GM12878 (cell line): ENCODE measurements around the gene C1QTNF7. TPM values are rescaled to one million over a fixed set of nuclear protein-coding genes. Genes with fewer than 3 reads are reported as not detected.

Source experiments
- ATAC-seq: fragments of 200-7000 bp; cut with Tn5 transposase; 3 replicates; pipeline ENCODE4 v1.9.1; 2020; ENCODE audit warnings: mild to moderate bottlenecking, moderate library complexity
- BruUV-seq: library from RNA; stranded (reverse); fragments of 400-500 nt; replicated peaks from 2 replicates; lab custom pipeline; 2021; lab: Mats Ljungman, UMichigan
- CTCF ChIA-PET: fragments of 300-600 bp; sonication (Branson Sonifier 250); formaldehyde crosslinking; extraction: SDS; loops from one replicate; lab custom pipeline; 2021; ENCODE audit warnings: inconsistent platforms; lab: Yijun Ruan, JAX
- POLR2A ChIA-PET: fragments of 350-600 bp; formaldehyde crosslinking; extraction: SDS; loops from one replicate; lab custom pipeline; 2021; ENCODE audit warnings: inconsistent platforms; lab: Charles Lee
- RAD21 ChIA-PET: fragments of 300-600 bp; sonication (Branson Sonifier 250); formaldehyde crosslinking; loops from one replicate; lab custom pipeline; 2023; ENCODE audit warnings: antibody characterized with exemption; ENCODE audit not compliant: unreplicated experiment; lab: Charles Lee
- SMC1A ChIA-PET: fragments of 300-600 bp; sonication (Branson Sonifier 250); formaldehyde crosslinking; loops from one replicate; lab custom pipeline; 2023; ENCODE audit not compliant: unreplicated experiment, uncharacterized antibody; lab: Charles Lee
- DNase-seq: peaks from one replicate; pipeline ENCODE4 v3.0.0-alpha.2; 2011; ENCODE audit warnings: low read depth, low spot score
- FAIRE-seq: peaks from 3 replicates; lab custom pipeline; 2011; peaks lifted over from hg19 to GRCh38; lab: Jason Lieb, UNC
- H2AFZ ChIP-seq: 2 replicates; pipeline ENCODE4 v1.6.0; 2011; ENCODE audit warnings: low read depth, low read length, control low read depth; ENCODE audit not compliant: control insufficient read depth
- H3K27ac ChIP-seq: 2 replicates; pipeline ENCODE4 v1.5.1; 2011; ENCODE audit warnings: control low read depth; ENCODE audit not compliant: control insufficient read depth, insufficient read depth
- H3K27me3 ChIP-seq, 2 experiments: replicated peaks in 1 of 2; 2 replicates each; pipeline versions ENCODE4 v1.6.0 to v1.6.1; 2011; ENCODE audit warnings: low read length in 1 of 2; ENCODE audit not compliant: control insufficient read depth in 2 of 2, insufficient read depth in 2 of 2
- H3K36me3 ChIP-seq, 2 experiments: 2 replicates each; pipeline ENCODE4 v1.5.1; 2011; ENCODE audit warnings: low read length in 1 of 2; ENCODE audit not compliant: control insufficient read depth in 2 of 2, insufficient read depth in 2 of 2
- H3K4me1 ChIP-seq: 2 replicates; pipeline ENCODE4 v1.6.1; 2011; ENCODE audit warnings: mild to moderate bottlenecking, low read length, moderate library complexity, mixed read lengths; ENCODE audit not compliant: control insufficient read depth, insufficient read depth
- H3K4me2 ChIP-seq: 2 replicates; pipeline ENCODE4 v1.6.0; 2011; ENCODE audit warnings: control low read depth; ENCODE audit not compliant: control insufficient read depth, insufficient read depth
- H3K4me3 ChIP-seq: fragments of 200-600 bp; sonication (generic); 2 replicates; pipeline ENCODE4 v1.5.1; 2016
- H3K79me2 ChIP-seq: 2 replicates; pipeline ENCODE4 v1.6.0; 2011; ENCODE audit warnings: low read length; ENCODE audit not compliant: control insufficient read depth, insufficient read depth
- H3K9ac ChIP-seq: 2 replicates; pipeline ENCODE4 v1.8.0; 2011; ENCODE audit warnings: low read length, control low read depth, mixed read lengths; ENCODE audit not compliant: control insufficient read depth, insufficient read depth
- H3K9me3 ChIP-seq: replicated peaks from 3 replicates; pipeline ENCODE4 v1.5.1; 2011; ENCODE audit warnings: mild to moderate bottlenecking, low read length; ENCODE audit not compliant: control insufficient read depth, insufficient read depth
- H4K20me1 ChIP-seq: 2 replicates; pipeline ENCODE4 v1.6.0; 2011; ENCODE audit not compliant: control insufficient read depth, insufficient read depth
- CEBPB ChIP-seq, 2 experiments: fragments of 150-350 bp in 1 of 2; IDR thresholded peaks; 2 replicates each; pipeline ENCODE4 v1.6.1; 2012 to 2014; ENCODE audit warnings: low read depth in 2 of 2, low read length in 2 of 2, borderline replicate concordance in 1 of 2, inconsistent platforms in 1 of 2
- FOS ChIP-seq: IDR thresholded peaks from 3 replicates; pipeline ENCODE4 v1.6.1; 2011; ENCODE audit warnings: borderline replicate concordance; ENCODE audit not compliant: insufficient read length; ENCODE audit errors: extremely low read depth
- HDAC6 ChIP-seq: fragments of 200-600 bp; sonication (generic); IDR thresholded peaks from one replicate; pipeline ENCODE4 v1.8.0; 2017; ENCODE audit warnings: antibody characterized with exemption; ENCODE audit not compliant: unreplicated experiment
- HSF1 ChIP-seq: fragments of 150-350 bp; IDR thresholded peaks from 2 replicates; pipeline ENCODE4 v1.6.1; 2014; ENCODE audit warnings: mild to moderate bottlenecking, low read depth, low read length
- KLF5 ChIP-seq: fragments of 450-650 bp; IDR thresholded peaks from 2 replicates; pipeline ENCODE4 v1.6.1; 2014; ENCODE audit warnings: mild to moderate bottlenecking; ENCODE audit not compliant: partially characterized antibody
- PAX5 ChIP-seq: IDR thresholded peaks from 2 replicates; pipeline ENCODE4 v1.6.1; 2011; ENCODE audit warnings: low read depth, low read length, borderline replicate concordance
- POLR2AphosphoS5 ChIP-seq: IDR thresholded peaks from 2 replicates; pipeline ENCODE4 v1.6.1; 2011; ENCODE audit warnings: mild to moderate bottlenecking, low read length, inconsistent platforms
- RBBP5 ChIP-seq: fragments of 200-600 bp; sonication (generic); conservative IDR thresholded peaks from 2 replicates; pipeline ENCODE4 v1.6.1; 2016
- ZNF24 ChIP-seq: fragments of 450-650 bp; IDR thresholded peaks from 2 replicates; pipeline ENCODE4 v1.6.1; 2017; ENCODE audit warnings: antibody characterized with exemption, mild to moderate bottlenecking
- ZNF687 ChIP-seq: fragments of 450-650 bp; IDR thresholded peaks from 2 replicates; pipeline ENCODE4 v1.6.1; 2017; ENCODE audit warnings: mild to moderate bottlenecking, moderate library complexity
- WGBS: methylation state at CpG from one replicate; pipeline ENCODE4 v1.1.6; 2016; ENCODE audit warnings: low lambda C conversion rate; ENCODE audit not compliant: insufficient replicate concordance, insufficient coverage; ENCODE audit errors: missing lambda C conversion rate; 5-methylcytosine and 5-hydroxymethylcytosine counted together
- in situ Hi-C: fragments of 300-500 bp; cut with MboI; formaldehyde crosslinking; loops from 9 replicates; pipeline ENCODE4 v1.14.3; 2018; ENCODE audit warnings: mixed read lengths
- intact Hi-C: fragments of 100-400 bp; cut with micrococcal nuclease; formaldehyde crosslinking; loops from one replicate; pipeline ENCODE4 v1.14.2; 2022; ENCODE audit not compliant: unreplicated experiment
- polyA plus RNA-seq, 11 experiments: library from polyadenylated mRNA; depleted of rRNA in 4 of 11; unstranded in 6 of 11; stranded (reverse) in 5 of 11; fragments of >200 nt; fragmentation: Nextera tagmentation in 4 of 11; fragmentation: Illumina TruSeq in 1 of 11; extraction: Ambion mirVana in 4 of 11; extraction: Trizol in 1 of 11; gene quantifications; 1 replicate in 1 of 11; 2 replicates in 10 of 11; pipeline versions ENCODE4 v1.2.1 to v1.2.3, GENCODE V29; 2011 to 2016; ENCODE audit warnings: inconsistent platforms in 2 of 11, missing spikeins in 2 of 11, low read depth in 1 of 11
- total RNA-seq, 4 experiments: library from RNA; depleted of rRNA in 3 of 4; stranded (reverse); fragments of >200 nt in 3 of 4; fragmentation: Illumina TruSeq in 1 of 4; extraction: Trizol in 1 of 4; gene quantifications; 2 replicates each; pipeline versions ENCODE4 v1.2.1 to v1.2.3, GENCODE V29; 2013 to 2021
- TF ChIP-seq, protein P1 (sequence below): fragments of 450-650 bp; formaldehyde crosslinking; IDR thresholded peaks from 2 replicates; pipeline ENCODE4 v1.5.0; 2022; ENCODE audit warnings: mild to moderate bottlenecking, missing genetic modification characterization
- TF ChIP-seq, protein P2 (sequence below): IDR thresholded peaks from 2 replicates; pipeline ENCODE4 v1.6.1; 2011; ENCODE audit warnings: low read depth, low read length, improper control_type of control experiment, borderline replicate concordance

The C1QTNF7 gene
- total and polyA plus RNA-seq, 10 of the 15 experiments (the other 5 are each of a cell fraction or from before 2014, with no cell fraction given) = not detected

DNA sequence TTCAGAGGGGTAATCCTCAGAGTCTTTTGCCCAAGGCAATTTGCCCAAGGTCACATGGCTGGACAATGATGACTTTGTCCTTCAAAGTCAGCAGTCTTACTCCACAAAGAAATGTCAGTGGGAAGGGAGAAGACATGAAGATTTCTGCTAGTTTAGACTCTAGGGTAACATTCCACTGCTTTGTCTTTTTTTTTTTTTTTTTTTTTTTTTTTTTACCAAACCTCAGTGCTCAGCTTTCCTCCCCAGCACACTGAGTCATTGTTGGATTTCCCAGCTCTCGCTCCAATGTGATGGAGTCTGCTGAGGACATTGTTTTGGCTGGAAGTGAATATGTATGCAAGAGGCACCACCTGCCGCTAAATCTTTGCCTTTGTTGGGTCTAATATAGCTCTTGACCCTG, 7.2 kb upstream of the C1QTNF7 start:
- 36% methylated on average over 2 of the region's 2 CpGs for WGBS
- ChIA-PET CTCF (no interaction called here), SMC1A (no interaction called here), POLR2A (no interaction called here), RAD21 (no interaction called here)
- FAIRE-seq = no peak
- no peak overlapping the region for H3K9ac ChIP-seq
- no peak overlapping the region for H3K27ac ChIP-seq
- H3K4me1 ChIP-seq = no peaks in the 10 kb centered on the region
- intact Hi-C loops = no loop called here
- H3K4me2 ChIP-seq = no peak overlapping the region
- no TSS peak for BruUV-seq
- H3K36me3 ChIP-seq = no peaks in the 10 kb centered on the region
- H3K27me3 ChIP-seq = peaks cover 0 to 1% of the 10 kb centered on the region in 2 experiments; a peak in 1 of 4 replicates
- H3K9me3 ChIP-seq = no peaks in the 10 kb centered on the region
- no peak for ATAC-seq
- in situ Hi-C loops = no loop called here
- no peak overlapping the region for H2AFZ ChIP-seq
- H4K20me1 ChIP-seq = no peaks in the 10 kb centered on the region
- no peaks in the 10 kb centered on the region for H3K79me2 ChIP-seq
- no peak overlapping the region for H3K4me3 ChIP-seq
- no peak for DNase-seq
- TF ChIP-seq FOS (no peak), KLF5 (no peak), ZNF24 (no peak), ZNF687 (no peak), PAX5 (no peak), CEBPB (IDR thresholded peaks at IDR 0.05; ENCODE audit: borderline replicate concordance in 1 of 2, low read depth in 2 of 2, low read length in 2 of 2) (no peak), HSF1 (no peak), RBBP5 (no peak), HDAC6 (no peak), POLR2AphosphoS5 (no peak)
- TF ChIP-seq, protein P1, sequence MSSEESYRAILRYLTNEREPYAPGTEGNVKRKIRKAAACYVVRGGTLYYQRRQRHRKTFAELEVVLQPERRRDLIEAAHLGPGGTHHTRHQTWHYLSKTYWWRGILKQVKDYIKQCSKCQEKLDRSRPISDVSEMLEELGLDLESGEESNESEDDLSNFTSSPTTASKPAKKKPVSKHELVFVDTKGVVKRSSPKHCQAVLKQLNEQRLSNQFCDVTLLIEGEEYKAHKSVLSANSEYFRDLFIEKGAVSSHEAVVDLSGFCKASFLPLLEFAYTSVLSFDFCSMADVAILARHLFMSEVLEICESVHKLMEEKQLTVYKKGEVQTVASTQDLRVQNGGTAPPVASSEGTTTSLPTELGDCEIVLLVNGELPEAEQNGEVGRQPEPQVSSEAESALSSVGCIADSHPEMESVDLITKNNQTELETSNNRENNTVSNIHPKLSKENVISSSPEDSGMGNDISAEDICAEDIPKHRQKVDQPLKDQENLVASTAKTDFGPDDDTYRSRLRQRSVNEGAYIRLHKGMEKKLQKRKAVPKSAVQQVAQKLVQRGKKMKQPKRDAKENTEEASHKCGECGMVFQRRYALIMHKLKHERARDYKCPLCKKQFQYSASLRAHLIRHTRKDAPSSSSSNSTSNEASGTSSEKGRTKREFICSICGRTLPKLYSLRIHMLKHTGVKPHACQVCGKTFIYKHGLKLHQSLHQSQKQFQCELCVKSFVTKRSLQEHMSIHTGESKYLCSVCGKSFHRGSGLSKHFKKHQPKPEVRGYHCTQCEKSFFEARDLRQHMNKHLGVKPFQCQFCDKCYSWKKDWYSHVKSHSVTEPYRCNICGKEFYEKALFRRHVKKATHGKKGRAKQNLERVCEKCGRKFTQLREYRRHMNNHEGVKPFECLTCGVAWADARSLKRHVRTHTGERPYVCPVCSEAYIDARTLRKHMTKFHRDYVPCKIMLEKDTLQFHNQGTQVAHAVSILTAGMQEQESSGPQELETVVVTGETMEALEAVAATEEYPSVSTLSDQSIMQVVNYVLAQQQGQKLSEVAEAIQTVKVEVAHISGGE = no peak
- TF ChIP-seq, protein P2, sequence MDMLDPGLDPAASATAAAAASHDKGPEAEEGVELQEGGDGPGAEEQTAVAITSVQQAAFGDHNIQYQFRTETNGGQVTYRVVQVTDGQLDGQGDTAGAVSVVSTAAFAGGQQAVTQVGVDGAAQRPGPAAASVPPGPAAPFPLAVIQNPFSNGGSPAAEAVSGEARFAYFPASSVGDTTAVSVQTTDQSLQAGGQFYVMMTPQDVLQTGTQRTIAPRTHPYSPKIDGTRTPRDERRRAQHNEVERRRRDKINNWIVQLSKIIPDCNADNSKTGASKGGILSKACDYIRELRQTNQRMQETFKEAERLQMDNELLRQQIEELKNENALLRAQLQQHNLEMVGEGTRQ = no peak
